GM12878 (cell line): ENCODE results near the gene UGT1A8. TPM values are rescaled to one million over a fixed set of nuclear protein-coding genes. Genes with fewer than 3 reads are reported as not detected.

Experiments
- ATAC-seq: fragments of 200-7000 bp; cut with Tn5 transposase; 3 replicates; pipeline ENCODE4 v1.9.1; 2020; ENCODE audit warnings: mild to moderate bottlenecking, moderate library complexity
- BruUV-seq: library from RNA; stranded (reverse); fragments of 400-500 nt; replicated peaks from 2 replicates; lab custom pipeline; 2021; lab: Mats Ljungman, UMichigan
- CTCF ChIA-PET: fragments of 300-600 bp; sonication (Branson Sonifier 250); formaldehyde crosslinking; extraction: SDS; loops from one replicate; lab custom pipeline; 2021; ENCODE audit warnings: inconsistent platforms; lab: Yijun Ruan, JAX
- POLR2A ChIA-PET: fragments of 350-600 bp; formaldehyde crosslinking; extraction: SDS; loops from one replicate; lab custom pipeline; 2021; ENCODE audit warnings: inconsistent platforms; lab: Charles Lee
- RAD21 ChIA-PET: fragments of 300-600 bp; sonication (Branson Sonifier 250); formaldehyde crosslinking; loops from one replicate; lab custom pipeline; 2023; ENCODE audit warnings: antibody characterized with exemption; ENCODE audit not compliant: unreplicated experiment; lab: Charles Lee
- SMC1A ChIA-PET: fragments of 300-600 bp; sonication (Branson Sonifier 250); formaldehyde crosslinking; loops from one replicate; lab custom pipeline; 2023; ENCODE audit not compliant: unreplicated experiment, uncharacterized antibody; lab: Charles Lee
- DNase-seq: peaks from one replicate; pipeline ENCODE4 v3.0.0-alpha.2; 2011; ENCODE audit warnings: low read depth, low spot score
- FAIRE-seq: peaks from 3 replicates; lab custom pipeline; 2011; peaks lifted over from hg19 to GRCh38; lab: Jason Lieb, UNC
- H2AFZ ChIP-seq: 2 replicates; pipeline ENCODE4 v1.6.0; 2011; ENCODE audit warnings: low read depth, low read length, control low read depth; ENCODE audit not compliant: control insufficient read depth
- H3K27ac ChIP-seq: 2 replicates; pipeline ENCODE4 v1.5.1; 2011; ENCODE audit warnings: control low read depth; ENCODE audit not compliant: control insufficient read depth, insufficient read depth
- H3K27me3 ChIP-seq, 2 experiments: replicated peaks in 1 of 2; 2 replicates each; pipeline versions ENCODE4 v1.6.0 to v1.6.1; 2011; ENCODE audit warnings: low read length in 1 of 2; ENCODE audit not compliant: control insufficient read depth in 2 of 2, insufficient read depth in 2 of 2
- H3K36me3 ChIP-seq, 2 experiments: 2 replicates each; pipeline ENCODE4 v1.5.1; 2011; ENCODE audit warnings: low read length in 1 of 2; ENCODE audit not compliant: control insufficient read depth in 2 of 2, insufficient read depth in 2 of 2
- H3K4me1 ChIP-seq: 2 replicates; pipeline ENCODE4 v1.6.1; 2011; ENCODE audit warnings: mild to moderate bottlenecking, low read length, moderate library complexity, mixed read lengths; ENCODE audit not compliant: control insufficient read depth, insufficient read depth
- H3K4me2 ChIP-seq: 2 replicates; pipeline ENCODE4 v1.6.0; 2011; ENCODE audit warnings: control low read depth; ENCODE audit not compliant: control insufficient read depth, insufficient read depth
- H3K4me3 ChIP-seq: fragments of 200-600 bp; sonication (generic); 2 replicates; pipeline ENCODE4 v1.5.1; 2016
- H3K79me2 ChIP-seq: 2 replicates; pipeline ENCODE4 v1.6.0; 2011; ENCODE audit warnings: low read length; ENCODE audit not compliant: control insufficient read depth, insufficient read depth
- H3K9ac ChIP-seq: 2 replicates; pipeline ENCODE4 v1.8.0; 2011; ENCODE audit warnings: low read length, control low read depth, mixed read lengths; ENCODE audit not compliant: control insufficient read depth, insufficient read depth
- H3K9me3 ChIP-seq: replicated peaks from 3 replicates; pipeline ENCODE4 v1.5.1; 2011; ENCODE audit warnings: mild to moderate bottlenecking, low read length; ENCODE audit not compliant: control insufficient read depth, insufficient read depth
- H4K20me1 ChIP-seq: 2 replicates; pipeline ENCODE4 v1.6.0; 2011; ENCODE audit not compliant: control insufficient read depth, insufficient read depth
- GATAD2B ChIP-seq: fragments of 450-650 bp; conservative IDR thresholded peaks from 2 replicates; pipeline ENCODE4 v1.6.1; 2017; ENCODE audit warnings: low read depth, mild to moderate bottlenecking, moderate library complexity
- PKNOX1 ChIP-seq: fragments of 450-650 bp; IDR thresholded peaks from 2 replicates; pipeline ENCODE4 v1.6.1; 2016; ENCODE audit warnings: mild to moderate bottlenecking
- RAD51 ChIP-seq: fragments of 450-650 bp; IDR thresholded peaks from 2 replicates; pipeline ENCODE4 v1.6.1; 2016; ENCODE audit warnings: moderate library complexity, mild to moderate bottlenecking, inconsistent platforms
- ZBTB33 ChIP-seq: fragments of 450-650 bp; IDR thresholded peaks from 2 replicates; pipeline ENCODE4 v1.6.1; 2017; ENCODE audit warnings: mild to moderate bottlenecking
- ZNF217 ChIP-seq: fragments of 450-650 bp; IDR thresholded peaks from 2 replicates; pipeline ENCODE4 v1.6.1; 2017; ENCODE audit warnings: antibody characterized with exemption, mild to moderate bottlenecking
- ZNF687 ChIP-seq: fragments of 450-650 bp; IDR thresholded peaks from 2 replicates; pipeline ENCODE4 v1.6.1; 2017; ENCODE audit warnings: mild to moderate bottlenecking, moderate library complexity
- WGBS: methylation state at CpG from one replicate; pipeline ENCODE4 v1.1.6; 2016; ENCODE audit warnings: low lambda C conversion rate; ENCODE audit not compliant: insufficient replicate concordance, insufficient coverage; ENCODE audit errors: missing lambda C conversion rate; 5-methylcytosine and 5-hydroxymethylcytosine counted together
- in situ Hi-C: fragments of 300-500 bp; cut with MboI; formaldehyde crosslinking; loops from 9 replicates; pipeline ENCODE4 v1.14.3; 2018; ENCODE audit warnings: mixed read lengths
- intact Hi-C: fragments of 100-400 bp; cut with micrococcal nuclease; formaldehyde crosslinking; loops from one replicate; pipeline ENCODE4 v1.14.2; 2022; ENCODE audit not compliant: unreplicated experiment
- polyA plus RNA-seq, 11 experiments: library from polyadenylated mRNA; depleted of rRNA in 4 of 11; unstranded in 6 of 11; stranded (reverse) in 5 of 11; fragments of >200 nt; fragmentation: Nextera tagmentation in 4 of 11; fragmentation: Illumina TruSeq in 1 of 11; extraction: Ambion mirVana in 4 of 11; extraction: Trizol in 1 of 11; gene quantifications; 1 replicate in 1 of 11; 2 replicates in 10 of 11; pipeline versions ENCODE4 v1.2.1 to v1.2.3, GENCODE V29; 2011 to 2016; ENCODE audit warnings: inconsistent platforms in 2 of 11, missing spikeins in 2 of 11, low read depth in 1 of 11
- total RNA-seq, 4 experiments: library from RNA; depleted of rRNA in 3 of 4; stranded (reverse); fragments of >200 nt in 3 of 4; fragmentation: Illumina TruSeq in 1 of 4; extraction: Trizol in 1 of 4; gene quantifications; 2 replicates each; pipeline versions ENCODE4 v1.2.1 to v1.2.3, GENCODE V29; 2013 to 2021

The UGT1A8 gene
- total and polyA plus RNA-seq, 10 of the 15 experiments (the other 5 are each of a cell fraction or from before 2014, with no cell fraction given) = not detected

GRCh38 chr2:233758849-233759248 is 141.4 kb downstream of the UGT1A8 start:
- ChIA-PET CTCF (no interaction called here), SMC1A (no interaction called here), RAD21 (no interaction called here), POLR2A (no interaction called here)
- no peak for DNase-seq
- in situ Hi-C loops = no loop called here
- intact Hi-C loops = no loop called here
- Histone ChIP-seq H4K20me1 (no peaks in the 10 kb centered on the region), H3K4me3 (no peak overlapping the region), H3K27ac (no peak overlapping the region), H3K9ac (no peak overlapping the region), H3K36me3 (no peaks in the 10 kb centered on the region), H2AFZ (no peak overlapping the region), H3K27me3 (peaks cover 0 to 3% of the 10 kb centered on the region in 2 experiments; a peak in 1 of 4 replicates), H3K4me2 (no peak overlapping the region), H3K9me3 (no peaks in the 10 kb centered on the region; the same call in 2 of the 3 replicates), H3K4me1 (no peaks in the 10 kb centered on the region), H3K79me2 (no peaks in the 10 kb centered on the region)
- 47% methylated on average over 2 of the region's 2 CpGs for WGBS
- FAIRE-seq = no peak
- ATAC-seq = no peak
- no TSS peak for BruUV-seq
- TF ChIP-seq GATAD2B (no peak), PKNOX1 (no peak), RAD51 (no peak), ZNF687 (no peak), ZNF217 (no peak), ZBTB33 (no peak)
